Activated T-cell treated with anti-CD3 and anti-CD28 coated beads for 48 hours (primary cell): ENCODE data around the gene ABHD3.
"Not testable (repeated sequence)": the region's sequence is repeated elsewhere in the genome, so short reads cannot be mapped to it uniquely, and the experiment has no call there.

Experiments used
- DNase-seq: peaks from one replicate; pipeline ENCODE4 v3.0.0-alpha.2; 2020; ENCODE audit warnings: low read depth

Gene ABHD3

DNA sequence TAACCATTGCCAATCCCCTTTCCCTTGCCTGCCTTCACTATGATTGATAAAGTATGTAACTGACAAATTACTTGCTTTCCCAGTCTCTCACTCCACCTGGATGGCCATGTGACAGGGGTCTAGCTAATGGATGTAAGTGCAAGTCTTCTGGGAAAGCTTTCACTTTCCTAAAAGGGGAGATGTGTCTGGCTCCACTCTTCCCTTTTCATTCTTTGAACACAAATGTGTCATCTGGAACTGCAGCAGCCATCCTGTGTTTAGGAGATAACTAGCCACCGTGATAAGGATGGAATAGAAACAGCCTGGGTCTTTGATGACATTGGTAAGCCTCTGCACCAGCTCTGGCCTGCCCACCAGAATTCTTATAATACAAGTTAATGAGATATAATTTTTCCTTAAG lies 54.3 kb downstream of the ABHD3 start:
- no peak for DNase-seq

GRCh38 chr18:21640375-21640774 lies 64.2 kb downstream of the ABHD3 start:
- DNase-seq = not testable (repeated sequence)

DNA sequence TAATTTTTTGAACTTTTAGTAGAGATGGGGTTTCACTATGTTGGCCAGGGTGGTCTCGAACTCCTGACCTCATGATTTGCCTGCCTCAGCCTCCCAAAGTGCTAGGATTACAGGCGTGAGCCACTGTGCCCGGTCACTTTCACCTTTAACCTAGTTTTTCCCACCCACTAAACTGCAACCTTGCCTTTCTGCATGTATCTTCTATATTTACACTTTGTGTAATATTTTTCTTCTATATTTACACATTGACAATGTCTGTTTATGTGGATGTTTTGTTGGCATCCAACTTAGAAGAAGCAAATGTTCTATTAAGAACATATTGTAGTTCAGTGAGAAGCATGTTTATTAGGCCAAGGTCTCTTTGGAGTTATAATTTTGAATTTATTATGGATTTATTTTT lies 65.8 kb downstream of the ABHD3 start:
- no peak for DNase-seq

DNA sequence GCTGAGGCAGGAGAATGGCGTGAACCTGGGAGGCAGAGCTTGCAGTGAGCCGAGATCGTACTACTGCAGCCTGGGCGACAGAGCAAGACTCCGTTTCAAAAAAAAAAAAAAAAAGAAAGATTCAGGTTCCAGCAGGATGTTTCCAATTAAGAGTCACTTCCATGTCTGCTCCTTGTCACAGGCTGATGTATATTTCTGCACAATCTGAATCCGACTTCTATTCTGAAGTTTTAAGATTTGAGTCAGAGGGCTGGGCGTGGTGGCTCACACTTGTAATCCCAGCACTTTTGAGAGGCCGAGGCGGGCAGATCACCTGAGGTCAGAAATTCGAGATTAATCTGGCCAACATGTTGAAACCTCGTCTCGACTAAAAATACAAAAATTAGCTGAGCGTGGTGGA lies 67.8 kb downstream of the ABHD3 start:
- DNase-seq = no peak

GRCh38 chr18:21634588-21635199 lies 69.9 kb downstream of the ABHD3 start:
- DNase-seq = no peak

DNA sequence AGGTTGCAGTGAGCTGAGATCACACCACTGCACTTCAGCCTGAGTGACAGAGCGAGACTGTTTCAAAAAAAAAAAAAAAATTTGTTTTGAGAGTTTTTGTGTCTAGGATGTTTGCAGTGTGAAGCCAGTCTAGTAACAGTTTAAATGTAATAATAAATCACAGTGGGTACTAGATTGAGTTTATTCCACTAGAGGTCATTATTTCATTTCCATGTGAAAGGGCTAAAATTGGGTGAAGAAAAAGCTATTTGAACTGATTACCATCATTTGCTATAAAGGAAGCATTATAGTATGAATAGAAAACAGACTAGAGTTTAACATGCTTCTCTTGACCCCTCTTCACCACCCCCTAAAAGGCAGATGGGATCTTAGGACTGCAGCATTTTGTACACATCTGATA lies 72.2 kb downstream of the ABHD3 start:
- no peak for DNase-seq

GRCh38 chr18:21629089-21629832 lies 75.3 kb downstream of the ABHD3 start:
- DNase-seq = no peak

GRCh38 chr18:21621640-21622039 lies 82.9 kb downstream of the ABHD3 start:
- DNase-seq = not testable (repeated sequence)

DNA sequence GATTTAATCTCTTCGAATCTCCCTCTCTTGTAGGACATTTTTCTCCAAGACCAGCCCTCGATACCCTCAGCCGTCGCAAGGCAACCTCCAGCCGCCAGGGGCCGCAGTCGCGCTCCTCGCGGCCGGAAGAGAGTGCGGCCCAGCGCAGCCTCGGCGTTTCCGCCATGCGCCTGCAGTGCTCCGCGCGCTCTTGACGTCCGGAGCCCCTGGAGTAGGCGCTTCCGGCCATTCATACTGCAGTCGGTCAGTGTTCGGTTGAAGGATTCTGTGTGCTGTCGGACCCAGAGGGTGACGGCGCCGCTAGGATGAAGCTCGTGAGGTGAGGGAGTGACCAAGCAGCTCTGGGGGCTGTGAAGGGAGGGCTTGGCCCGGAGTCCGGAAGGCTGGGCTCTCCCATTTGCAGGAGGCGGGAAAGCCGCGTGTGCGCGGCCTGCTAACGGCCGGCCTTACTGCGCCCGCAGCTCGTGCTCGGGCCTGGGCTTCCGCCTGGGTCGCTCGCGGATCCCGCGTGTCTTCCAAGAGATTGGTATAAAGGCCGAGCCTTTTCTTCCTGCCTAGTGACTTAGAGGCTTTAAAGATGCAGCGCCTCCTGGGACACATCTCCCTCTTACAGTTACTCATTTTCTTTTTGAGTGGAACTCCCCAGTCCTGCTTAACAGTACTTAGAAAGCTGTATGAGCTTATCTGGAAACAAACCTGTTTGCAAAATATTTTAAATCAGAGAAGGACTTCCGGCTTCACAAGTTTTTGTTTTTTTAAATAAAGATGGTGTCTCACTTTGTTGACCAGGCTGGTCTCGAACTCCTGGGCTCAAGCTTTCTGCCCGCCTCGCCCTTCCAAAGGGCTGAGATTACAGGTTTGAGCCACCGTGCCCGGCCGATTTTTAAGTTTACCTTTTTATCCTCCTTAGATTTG lies 92.2 kb downstream of the ABHD3 start, which contains the start of gene SNRPD1:
SNRPD1 (plus strand) TSS at position 190 of the 915 bp plus-strand sequence; CDS start at position 306, 116 bp downstream.
- DNase-seq = peak; percentile 92

DNA sequence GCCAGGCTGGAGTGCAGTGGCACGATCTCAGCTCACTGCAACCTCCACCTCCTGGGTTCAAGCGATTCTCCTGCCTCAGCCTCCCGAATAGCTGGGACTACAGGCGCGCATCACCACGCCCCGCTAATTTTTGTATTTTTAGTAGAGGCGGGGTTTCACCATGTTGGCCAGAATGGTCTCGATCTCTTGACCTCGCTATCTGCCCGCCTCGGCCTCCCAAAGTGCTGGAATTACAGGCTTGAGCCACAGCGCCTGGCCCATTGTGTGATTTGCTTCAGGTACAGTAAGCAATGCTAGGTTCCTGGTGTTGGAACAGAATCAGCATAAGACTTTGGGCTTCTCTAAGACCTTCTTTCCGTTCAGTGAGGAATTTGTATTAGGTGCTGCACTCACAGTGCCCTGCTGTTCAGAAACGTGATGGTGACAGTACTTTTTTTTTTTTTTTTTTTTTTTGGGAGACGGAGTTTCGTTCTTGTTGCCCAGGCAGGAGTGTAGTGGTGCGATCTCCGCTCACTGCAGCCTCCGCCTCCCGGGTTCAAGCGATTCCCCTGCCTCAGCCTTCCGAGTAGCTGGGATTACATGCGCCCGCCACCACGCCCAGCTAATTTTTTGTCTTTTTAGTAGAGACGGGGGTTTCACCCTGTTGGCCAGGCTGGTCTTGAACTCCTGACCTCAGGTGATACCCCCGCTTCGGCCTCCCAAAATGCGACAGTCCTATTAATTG lies 93.0 kb downstream of the ABHD3 start:
- not testable (repeated sequence) for DNase-seq

DNA sequence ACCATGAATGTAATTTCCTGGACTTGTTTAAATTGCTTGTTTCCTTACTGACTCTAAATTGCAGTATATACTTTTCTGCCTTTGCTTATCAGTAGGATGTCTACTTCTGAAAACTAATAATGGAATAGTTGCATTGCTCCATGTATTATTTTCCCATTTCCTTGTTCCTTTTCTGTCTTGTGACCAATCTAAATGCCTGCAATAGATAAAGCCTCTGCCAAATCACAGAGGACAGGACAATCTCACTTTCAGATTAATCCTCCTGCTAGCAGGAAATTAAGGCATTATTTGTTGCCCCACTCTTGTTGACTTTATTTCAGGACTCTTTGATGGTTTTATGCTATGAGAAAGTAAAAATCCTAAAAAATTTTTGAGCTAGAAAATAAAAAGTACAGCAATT lies 99.4 kb downstream of the ABHD3 start:
- DNase-seq = no peak

- DNase-seq = no peak
Observed at GRCh38 chr18:21604671-21605070, 99.9 kb downstream of the ABHD3 start.

DNA sequence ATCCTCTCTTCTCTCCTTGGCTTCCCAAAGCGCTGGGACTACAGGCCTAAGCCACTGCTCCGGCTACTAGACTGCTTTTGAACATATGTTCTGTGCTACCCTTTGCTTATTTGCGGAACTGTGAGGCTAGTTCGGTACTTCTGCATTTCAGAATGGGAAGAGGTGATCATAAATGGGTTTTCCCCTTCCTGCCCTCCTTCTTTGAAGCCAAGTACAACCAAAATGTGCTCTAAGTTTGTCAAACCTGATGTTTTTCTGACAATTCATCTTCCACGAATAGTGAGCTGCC lies 102.3 kb downstream of the ABHD3 start:
- no peak for DNase-seq
